DOHH2 (cell line): ENCODE measurements around the gene MEA1.

Source experiments
- EZH2phosphoT487 ChIP-seq: fragments of 200-600 bp; sonication (generic); IDR thresholded peaks from 2 replicates; pipeline ENCODE4 v1.6.1; 2017; ENCODE audit warnings: borderline replicate concordance, mild to moderate bottlenecking, antibody characterized with exemption, low read length, moderate library complexity, mixed read lengths
- TF ChIP-seq, protein P1 (sequence below): fragments of 200-600 bp; sonication (generic); IDR thresholded peaks from one replicate; pipeline ENCODE4 v1.5.1; 2014; ENCODE audit warnings: antibody characterized with exemption, mild to moderate bottlenecking, low read depth, low read length; ENCODE audit not compliant: poor library complexity, severe bottlenecking

- TF ChIP-seq, protein P1, sequence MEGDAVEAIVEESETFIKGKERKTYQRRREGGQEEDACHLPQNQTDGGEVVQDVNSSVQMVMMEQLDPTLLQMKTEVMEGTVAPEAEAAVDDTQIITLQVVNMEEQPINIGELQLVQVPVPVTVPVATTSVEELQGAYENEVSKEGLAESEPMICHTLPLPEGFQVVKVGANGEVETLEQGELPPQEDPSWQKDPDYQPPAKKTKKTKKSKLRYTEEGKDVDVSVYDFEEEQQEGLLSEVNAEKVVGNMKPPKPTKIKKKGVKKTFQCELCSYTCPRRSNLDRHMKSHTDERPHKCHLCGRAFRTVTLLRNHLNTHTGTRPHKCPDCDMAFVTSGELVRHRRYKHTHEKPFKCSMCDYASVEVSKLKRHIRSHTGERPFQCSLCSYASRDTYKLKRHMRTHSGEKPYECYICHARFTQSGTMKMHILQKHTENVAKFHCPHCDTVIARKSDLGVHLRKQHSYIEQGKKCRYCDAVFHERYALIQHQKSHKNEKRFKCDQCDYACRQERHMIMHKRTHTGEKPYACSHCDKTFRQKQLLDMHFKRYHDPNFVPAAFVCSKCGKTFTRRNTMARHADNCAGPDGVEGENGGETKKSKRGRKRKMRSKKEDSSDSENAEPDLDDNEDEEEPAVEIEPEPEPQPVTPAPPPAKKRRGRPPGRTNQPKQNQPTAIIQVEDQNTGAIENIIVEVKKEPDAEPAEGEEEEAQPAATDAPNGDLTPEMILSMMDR = no peak
- TF ChIP-seq EZH2phosphoT487 = no peak
Observed at GRCh38 chr6:42968126-42968701, 45.5 kb downstream of the MEA1 start.
